Ovary (tissue), 9 donors: ENCODE results near the gene KLF3. TPM values are rescaled to one million over a fixed set of nuclear protein-coding genes. Genes with fewer than 3 reads are reported as not detected.

Source experiments
- DNase-seq, 5 donors: peaks; one replicate each; pipeline ENCODE4 v3.0.0-alpha.2; 2019 to 2020
- H3K27ac ChIP-seq, 2 donors: fragments of 200-600 bp; one replicate each; pipeline versions ENCODE4 v1.5.1 to v1.8.0; 2019 to 2022
- H3K27me3 ChIP-seq: fragments of 200-600 bp; one replicate; pipeline ENCODE4 v1.8.0; 2022
- H3K36me3 ChIP-seq: fragments of 200-600 bp; sonication (generic); one replicate; pipeline ENCODE4 v1.5.1; 2019
- H3K4me1 ChIP-seq: one replicate; pipeline ENCODE4 v1.8.1; 2013; ENCODE audit warnings: mild to moderate bottlenecking, moderate library complexity; ENCODE audit not compliant: insufficient read depth
- H3K4me3 ChIP-seq: fragments of 200-600 bp; sonication (generic); one replicate; pipeline ENCODE4 v1.5.1; 2017
- H3K9me3 ChIP-seq, 2 donors: fragments of 200-600 bp in 1 of 2; sonication (generic) in 1 of 2; one replicate each; pipeline versions ENCODE4 v1.5.1 to v1.8.1; 2013 to 2019; ENCODE audit warnings: mild to moderate bottlenecking in 1 of 2, moderate library complexity in 1 of 2
- CTCF ChIP-seq, 3 donors: fragments of 450-650 bp in 2 of 3; fragments of 200-600 bp in 1 of 3; IDR thresholded peaks; one replicate each; pipeline versions ENCODE4 v1.5.1 to v1.8.0; 2016 to 2022; ENCODE audit warnings: antibody characterized with exemption in 3 of 3, mild to moderate bottlenecking in 1 of 3
- EP300 ChIP-seq: sonication (generic); formaldehyde crosslinking; IDR thresholded peaks from one replicate; pipeline ENCODE4 v1.6.1; 2017; ENCODE audit warnings: antibody characterized with exemption
- POLR2A ChIP-seq: fragments of 450-650 bp; IDR thresholded peaks from one replicate; pipeline ENCODE4 v1.6.1; 2017; ENCODE audit warnings: antibody characterized with exemption, mild to moderate bottlenecking, moderate library complexity
- WGBS, 3 donors: extraction: QIAGEN DNeasy Blood & Tissue Kit in 1 of 3; methylation state at CpG; one replicate each; pipeline versions ENCODE4 v1.1.5 to v1.1.7; 2013 to 2017; 5-methylcytosine and 5-hydroxymethylcytosine counted together
- intact Hi-C, 4 donors: fragments of 100-400 bp; cut with DNase I; formaldehyde crosslinking; loops; one replicate each; pipeline versions ENCODE4 v1.11.0 to v1.15.1; 2022 to 2023
- polyA plus RNA-seq, 2 donors: library from polyadenylated mRNA; stranded (reverse); fragments of 200-250 nt in 1 of 2; fragments of 350-450 nt in 1 of 2; fragmentation: Illumina TruSeq in 1 of 2; extraction: RNeasy Lipid Tissue Mini Kit (QIAGEN cat#74804) in 1 of 2; gene quantifications; one replicate each; pipeline ENCODE4 v1.2.3, GENCODE V29; 2013 to 2014
- total RNA-seq, 7 donors: library from RNA; depleted of rRNA in 2 of 7; stranded (reverse); fragments of >200 nt in 2 of 7; fragmentation: NEBNext Ultra II Directional in 3 of 7; extraction: Animal tissue kit (Norgen Biotek cat#: 25700) in 3 of 7; gene quantifications; one replicate each; pipeline versions ENCODE4 v1.1.0 to v1.2.4, GENCODE V29; 2016 to 2023
- donor health status: DM: no; HTN: no; CAD: no; lungs with moderate emphysema.
- donor health status: DM: no; HTN: no; CAD: no.
- donor health status: Bipolar disorder and iron deficiency.
- donor health status: DM: yes; HTN: yes; CAD: no.
- donor health status: DM: no; HTN: no; CAD: no.
- donor health status: DM: yes; HTN: yes; CAD: no.

Gene KLF3
- total and polyA plus RNA-seq, 9 donors: 32.9 to 111 (median 74.2) TPM

- H3K4me3 ChIP-seq: no peak overlapping the region
- peak overlapping the region; percentile 35 to 84 for H3K27ac ChIP-seq
- H3K27me3 ChIP-seq: no peaks in the 10 kb centered on the region
- H3K4me1 ChIP-seq: peaks cover 43% of the 10 kb centered on the region
- intact Hi-C loops: loop anchor here (5.0 to 10.0 kb wide), 7 partner anchors 349 to 609 kb away; no protein-coding TSS in a partner anchor
- no peaks in the 10 kb centered on the region for H3K9me3 ChIP-seq
- WGBS, 3 donors: 15 to 18% (median 16%) methylated on average over 7 of the region's 7 CpGs
- DNase-seq: peak; percentile 69 to 80 (median 73)
- no peaks in the 10 kb centered on the region for H3K36me3 ChIP-seq
- TF ChIP-seq POLR2A (no peak), EP300 (no peak), CTCF (IDR thresholded peaks at IDR 0.05) (no peak)
Measured at GRCh38 chr4:38673130-38673978, 9.4 kb downstream of the KLF3 start.

GRCh38 chr4:38674258-38675144 lies 10.5 kb downstream of the KLF3 start:
- TF ChIP-seq EP300: no peak
- intact Hi-C loops: loop anchor here (5.0 to 10.0 kb wide), 8 partner anchors 350 to 610 kb away; no protein-coding TSS in a partner anchor
- no peak overlapping the region for H3K4me3 ChIP-seq
- no peaks in the 10 kb centered on the region for H3K9me3 ChIP-seq
- H3K27ac ChIP-seq: peak overlapping the region; percentile 9 to 84
- peaks cover 39% of the 10 kb centered on the region for H3K4me1 ChIP-seq
- 12 to 18% (median 17%) methylated on average over 13 of the region's 13 CpGs for WGBS, 3 donors
- H3K36me3 ChIP-seq: no peaks in the 10 kb centered on the region
- no peak for DNase-seq
- no peaks in the 10 kb centered on the region for H3K27me3 ChIP-seq

GRCh38 chr4:38675146-38676121 lies 11.4 kb downstream of the KLF3 start:
- intact Hi-C loops: loop anchor here (2.0 to 10.0 kb wide), 7 partner anchors 351 to 611 kb away; no protein-coding TSS in a partner anchor
- peaks cover 35% of the 10 kb centered on the region for H3K4me1 ChIP-seq
- TF ChIP-seq EP300: no peak
- TF ChIP-seq CTCF (IDR thresholded peaks at IDR 0.05): peak; percentile 80 to 91 (median 89)

GRCh38 chr4:38676986-38677385 lies 13.0 kb downstream of the KLF3 start:
- no peak overlapping the region for H3K27ac ChIP-seq
- H3K4me3 ChIP-seq: no peak overlapping the region
- H3K27me3 ChIP-seq: no peaks in the 10 kb centered on the region
- TF ChIP-seq POLR2A: no peak
- no peak for TF ChIP-seq CTCF (IDR thresholded peaks at IDR 0.05)
- no peak for TF ChIP-seq EP300
- peaks cover 32% of the 10 kb centered on the region for H3K4me1 ChIP-seq
- no peaks in the 10 kb centered on the region for H3K9me3 ChIP-seq
- no peaks in the 10 kb centered on the region for H3K36me3 ChIP-seq
- intact Hi-C loops: loop anchor here (2.0 to 10.0 kb wide), 7 partner anchors 352 to 612 kb away; no protein-coding TSS in a partner anchor
- 83 to 86% (median 85%) methylated on average over 12 of the region's 12 CpGs for WGBS, 3 donors
- no peak for DNase-seq

More at GRCh38 chr4:38675146-38676121, 11.4 kb downstream of the KLF3 start:
- peak; percentile 72 to 87 (median 74) for DNase-seq
- 2 to 7% (median 5%) methylated on average over 7 of the region's 7 CpGs for WGBS, 3 donors
- H3K27me3 ChIP-seq: no peaks in the 10 kb centered on the region
- peak overlapping the region in 1 of 2 donors; percentile 84 for H3K27ac ChIP-seq
- H3K9me3 ChIP-seq: no peaks in the 10 kb centered on the region
- no peak overlapping the region for H3K4me3 ChIP-seq
- H3K36me3 ChIP-seq: no peaks in the 10 kb centered on the region
